Measurements from ENCODE around the gene MANF. TPM values are rescaled to one million over a fixed set of nuclear protein-coding genes. Genes with fewer than 3 reads are reported as not detected.

MANF gene
- total and polyA plus RNA-seq, 2 of the 13 experiments (the other 11 are each of a cell fraction or from before 2014, with no cell fraction given): 55.4 to 269 TPM

DNA sequence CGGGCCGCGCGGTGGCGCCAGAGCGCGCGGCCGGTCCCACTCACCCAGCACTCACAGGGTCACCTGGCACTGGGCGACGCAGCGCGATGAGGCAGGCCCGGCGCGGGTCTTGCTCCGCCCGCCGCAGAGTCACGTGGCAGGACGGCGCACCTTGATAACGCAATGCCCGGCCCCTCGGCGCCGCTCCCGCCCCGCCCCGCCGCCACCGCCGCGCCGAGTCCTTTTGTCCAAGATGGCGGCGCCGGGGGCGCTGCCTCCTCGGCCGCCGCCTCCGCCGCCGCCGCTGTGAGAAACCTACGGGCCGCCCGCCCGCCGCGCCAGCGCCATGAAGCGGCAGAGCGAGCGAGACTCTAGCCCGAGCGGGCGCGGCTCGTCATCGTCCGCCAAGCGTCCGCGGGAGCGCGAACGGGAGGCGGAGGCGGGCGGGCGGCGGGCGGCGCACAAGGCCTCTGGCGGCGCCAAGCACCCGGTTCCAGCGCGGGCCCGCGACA, 6.0 kb downstream of the MANF start, which contains the start of gene RBM15B (continued):
- TF ChIP-seq, protein P1, sequence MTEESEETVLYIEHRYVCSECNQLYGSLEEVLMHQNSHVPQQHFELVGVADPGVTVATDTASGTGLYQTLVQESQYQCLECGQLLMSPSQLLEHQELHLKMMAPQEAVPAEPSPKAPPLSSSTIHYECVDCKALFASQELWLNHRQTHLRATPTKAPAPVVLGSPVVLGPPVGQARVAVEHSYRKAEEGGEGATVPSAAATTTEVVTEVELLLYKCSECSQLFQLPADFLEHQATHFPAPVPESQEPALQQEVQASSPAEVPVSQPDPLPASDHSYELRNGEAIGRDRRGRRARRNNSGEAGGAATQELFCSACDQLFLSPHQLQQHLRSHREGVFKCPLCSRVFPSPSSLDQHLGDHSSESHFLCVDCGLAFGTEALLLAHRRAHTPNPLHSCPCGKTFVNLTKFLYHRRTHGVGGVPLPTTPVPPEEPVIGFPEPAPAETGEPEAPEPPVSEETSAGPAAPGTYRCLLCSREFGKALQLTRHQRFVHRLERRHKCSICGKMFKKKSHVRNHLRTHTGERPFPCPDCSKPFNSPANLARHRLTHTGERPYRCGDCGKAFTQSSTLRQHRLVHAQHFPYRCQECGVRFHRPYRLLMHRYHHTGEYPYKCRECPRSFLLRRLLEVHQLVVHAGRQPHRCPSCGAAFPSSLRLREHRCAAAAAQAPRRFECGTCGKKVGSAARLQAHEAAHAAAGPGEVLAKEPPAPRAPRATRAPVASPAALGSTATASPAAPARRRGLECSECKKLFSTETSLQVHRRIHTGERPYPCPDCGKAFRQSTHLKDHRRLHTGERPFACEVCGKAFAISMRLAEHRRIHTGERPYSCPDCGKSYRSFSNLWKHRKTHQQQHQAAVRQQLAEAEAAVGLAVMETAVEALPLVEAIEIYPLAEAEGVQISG (CRISPR knock-in tag; IDR thresholded peaks at IDR 0.05): peak; percentile 95
- no peak for TF ChIP-seq ETV6 (CRISPR knock-in tag; conservative IDR thresholded peaks at IDR 0.05)
- no peak for TF ChIP-seq ZNF547 (CRISPR knock-in tag; IDR thresholded peaks at IDR 0.05)
- TF ChIP-seq NFRKB (IDR thresholded peaks at IDR 0.05): no peak
- peak; percentile 81 for TF ChIP-seq ASH2L (IDR thresholded peaks at IDR 0.05; ENCODE audit: insufficient read length, low read depth, low read length)
- TF ChIP-seq, protein P2, sequence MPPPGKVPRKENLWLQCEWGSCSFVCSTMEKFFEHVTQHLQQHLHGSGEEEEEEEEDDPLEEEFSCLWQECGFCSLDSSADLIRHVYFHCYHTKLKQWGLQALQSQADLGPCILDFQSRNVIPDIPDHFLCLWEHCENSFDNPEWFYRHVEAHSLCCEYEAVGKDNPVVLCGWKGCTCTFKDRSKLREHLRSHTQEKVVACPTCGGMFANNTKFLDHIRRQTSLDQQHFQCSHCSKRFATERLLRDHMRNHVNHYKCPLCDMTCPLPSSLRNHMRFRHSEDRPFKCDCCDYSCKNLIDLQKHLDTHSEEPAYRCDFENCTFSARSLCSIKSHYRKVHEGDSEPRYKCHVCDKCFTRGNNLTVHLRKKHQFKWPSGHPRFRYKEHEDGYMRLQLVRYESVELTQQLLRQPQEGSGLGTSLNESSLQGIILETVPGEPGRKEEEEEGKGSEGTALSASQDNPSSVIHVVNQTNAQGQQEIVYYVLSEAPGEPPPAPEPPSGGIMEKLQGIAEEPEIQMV (CRISPR knock-in tag; IDR thresholded peaks at IDR 0.05; ENCODE audit: low read depth): peak; percentile 74; the same call in 1 of the 2 replicates
- TF ChIP-seq ZNF543 (CRISPR knock-in tag; IDR thresholded peaks at IDR 0.05): 0 out of 2 replicates have a peak, but pooled peaks have one; percentile 59
- peak; percentile 86 for TF ChIP-seq YEATS2 (CRISPR knock-in tag; IDR thresholded peaks at IDR 0.05; ENCODE audit: borderline replicate concordance)
- TF ChIP-seq, protein P3, sequence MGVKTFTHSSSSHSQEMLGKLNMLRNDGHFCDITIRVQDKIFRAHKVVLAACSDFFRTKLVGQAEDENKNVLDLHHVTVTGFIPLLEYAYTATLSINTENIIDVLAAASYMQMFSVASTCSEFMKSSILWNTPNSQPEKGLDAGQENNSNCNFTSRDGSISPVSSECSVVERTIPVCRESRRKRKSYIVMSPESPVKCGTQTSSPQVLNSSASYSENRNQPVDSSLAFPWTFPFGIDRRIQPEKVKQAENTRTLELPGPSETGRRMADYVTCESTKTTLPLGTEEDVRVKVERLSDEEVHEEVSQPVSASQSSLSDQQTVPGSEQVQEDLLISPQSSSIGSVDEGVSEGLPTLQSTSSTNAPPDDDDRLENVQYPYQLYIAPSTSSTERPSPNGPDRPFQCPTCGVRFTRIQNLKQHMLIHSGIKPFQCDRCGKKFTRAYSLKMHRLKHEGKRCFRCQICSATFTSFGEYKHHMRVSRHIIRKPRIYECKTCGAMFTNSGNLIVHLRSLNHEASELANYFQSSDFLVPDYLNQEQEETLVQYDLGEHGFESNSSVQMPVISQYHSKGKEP (CRISPR knock-in tag; IDR thresholded peaks at IDR 0.05): no peak
- TF ChIP-seq KAT2B (IDR thresholded peaks at IDR 0.05; ENCODE audit: borderline replicate concordance, low read depth, low read length): no peak
- TF ChIP-seq ZNF737 (CRISPR knock-in tag; IDR thresholded peaks at IDR 0.05; ENCODE audit: borderline replicate concordance): no peak
- TF ChIP-seq, protein P4, sequence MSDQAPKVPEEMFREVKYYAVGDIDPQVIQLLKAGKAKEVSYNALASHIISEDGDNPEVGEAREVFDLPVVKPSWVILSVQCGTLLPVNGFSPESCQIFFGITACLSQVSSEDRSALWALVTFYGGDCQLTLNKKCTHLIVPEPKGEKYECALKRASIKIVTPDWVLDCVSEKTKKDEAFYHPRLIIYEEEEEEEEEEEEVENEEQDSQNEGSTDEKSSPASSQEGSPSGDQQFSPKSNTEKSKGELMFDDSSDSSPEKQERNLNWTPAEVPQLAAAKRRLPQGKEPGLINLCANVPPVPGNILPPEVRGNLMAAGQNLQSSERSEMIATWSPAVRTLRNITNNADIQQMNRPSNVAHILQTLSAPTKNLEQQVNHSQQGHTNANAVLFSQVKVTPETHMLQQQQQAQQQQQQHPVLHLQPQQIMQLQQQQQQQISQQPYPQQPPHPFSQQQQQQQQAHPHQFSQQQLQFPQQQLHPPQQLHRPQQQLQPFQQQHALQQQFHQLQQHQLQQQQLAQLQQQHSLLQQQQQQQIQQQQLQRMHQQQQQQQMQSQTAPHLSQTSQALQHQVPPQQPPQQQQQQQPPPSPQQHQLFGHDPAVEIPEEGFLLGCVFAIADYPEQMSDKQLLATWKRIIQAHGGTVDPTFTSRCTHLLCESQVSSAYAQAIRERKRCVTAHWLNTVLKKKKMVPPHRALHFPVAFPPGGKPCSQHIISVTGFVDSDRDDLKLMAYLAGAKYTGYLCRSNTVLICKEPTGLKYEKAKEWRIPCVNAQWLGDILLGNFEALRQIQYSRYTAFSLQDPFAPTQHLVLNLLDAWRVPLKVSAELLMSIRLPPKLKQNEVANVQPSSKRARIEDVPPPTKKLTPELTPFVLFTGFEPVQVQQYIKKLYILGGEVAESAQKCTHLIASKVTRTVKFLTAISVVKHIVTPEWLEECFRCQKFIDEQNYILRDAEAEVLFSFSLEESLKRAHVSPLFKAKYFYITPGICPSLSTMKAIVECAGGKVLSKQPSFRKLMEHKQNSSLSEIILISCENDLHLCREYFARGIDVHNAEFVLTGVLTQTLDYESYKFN (CRISPR knock-in tag; conservative IDR thresholded peaks at IDR 0.05): peak; percentile 43
- peak; percentile 53; the same call in 1 of the 2 replicates for TF ChIP-seq POLR2G (IDR thresholded peaks at IDR 0.05; ENCODE audit: low read depth, low read length)
- 0 out of 2 replicates have a peak, but pooled peaks have one; percentile 36 for TF ChIP-seq ZKSCAN8 (CRISPR knock-in tag; IDR thresholded peaks at IDR 0.05; ENCODE audit: borderline replicate concordance)
- peak; percentile 22 for TF ChIP-seq HNRNPK (IDR thresholded peaks at IDR 0.05; ENCODE audit: low read depth, low read length, poor library complexity, severe bottlenecking)

All from HepG2 (cell line).